ENCODE data around the gene PLCB4.

GRCh38 chr20:9319687-9320384 lies 250.9 kb downstream of the PLCB4 start:
- TF ChIP-seq CTCF (IDR thresholded peaks at IDR 0.05) (no peak), EP300 (IDR thresholded peaks at IDR 0.05) (no peak)
